ENCODE results near the gene FBXO11. TPM values are rescaled to one million over a fixed set of nuclear protein-coding genes. Genes with fewer than 3 reads are reported as not detected.
"Not testable (repeated sequence)": the region's sequence is repeated elsewhere in the genome, so short reads cannot be mapped to it uniquely, and the experiment has no call there.

Gene FBXO11
- total RNA-seq, 8 experiments from 2014 or later = 21.6 to 64.9 (median 46.6) TPM

- WGBS, 10 experiments = 0 to 100% (median 10%) methylated on average over 1 to 2 of the region's 2 CpGs; no CpG with 5 or more reads in 3 of the 10 experiments
- peaks cover 12 to 14% of the 10 kb centered on the region in 2 donors for H3K4me1 ChIP-seq (replicated peaks in 1 of 2)
- no peak overlapping the region for H3K27ac ChIP-seq
- no peak overlapping the region for H3K4me3 ChIP-seq
- ATAC-seq (replicated peaks in 6 of 8) = peak in 7 of 8 experiments; percentile 22 to 77 (median 50)
- in situ Hi-C loops (cut with MboI; ENCODE audit: low pct_unique_long_range_greater_than_20kb in 2 of 9, low sequenced_read_pairs in 9 of 9, unreplicated experiment in 9 of 9) = loop anchor here in 1 of 9 experiments (25.0 kb wide), 1 partner anchor 545 kb away; no protein-coding TSS in a partner anchor
These were observed 39.1 kb downstream of the FBXO11 start for GRCh38 chr2:47867205-47867604.

DNA sequence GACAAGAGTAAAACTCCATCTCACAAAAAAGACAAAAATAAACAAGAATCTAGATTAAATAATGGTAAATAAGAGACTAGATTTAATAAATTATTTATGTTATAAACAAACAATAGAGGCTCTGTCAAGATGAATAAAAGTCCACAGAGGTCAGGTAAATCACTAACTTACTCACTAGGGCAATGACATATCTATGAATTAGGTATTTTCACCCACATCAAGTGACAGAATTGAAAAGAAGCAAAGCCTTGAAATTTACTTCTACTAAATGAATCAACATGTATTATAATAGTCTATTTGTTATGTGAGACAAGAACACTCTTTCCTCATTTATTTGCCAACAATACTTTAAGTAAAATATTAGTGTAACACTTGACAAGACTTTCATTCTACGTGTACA is 41.7 kb downstream of the FBXO11 start:
- in situ Hi-C loops (cut with MboI; ENCODE audit: low pct_unique_long_range_greater_than_20kb in 2 of 9, low sequenced_read_pairs in 9 of 9, unreplicated experiment in 9 of 9) = loop anchor here in 1 of 9 experiments (25.0 kb wide), 1 partner anchor 548 kb away; no protein-coding TSS in a partner anchor
- Histone ChIP-seq H3K27ac (no peak overlapping the region), H3K4me3 (no peak overlapping the region), H3K4me1 (replicated peaks in 1 of 2) (peaks cover 0 to under 1% of the 10 kb centered on the region in 2 donors)
- ATAC-seq (replicated peaks in 6 of 8) = no peak
- WGBS, 10 experiments = 67 to 100% (median 95%) methylated on average over 1 of the region's 1 CpG; no CpG with 5 or more reads in 2 of the 10 experiments

DNA sequence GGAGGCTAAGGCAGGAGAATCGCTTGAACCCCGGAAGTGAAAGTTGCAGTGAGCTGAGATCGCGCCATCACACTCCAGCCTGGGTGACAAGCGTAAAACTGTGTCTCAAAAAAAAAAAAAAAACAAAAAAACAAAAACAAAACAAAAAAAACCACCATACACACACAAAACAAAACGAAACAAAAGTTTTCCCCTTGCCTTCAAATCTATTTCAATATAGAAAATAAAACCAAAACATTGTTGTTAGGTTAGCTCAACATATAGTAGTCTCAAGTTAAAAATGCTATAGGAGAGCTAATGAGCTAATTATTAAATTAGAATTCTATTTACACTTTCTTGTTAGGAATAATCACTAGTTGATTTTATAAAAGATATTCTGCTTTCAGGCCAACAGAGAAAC is 43.3 kb downstream of the FBXO11 start:
- in situ Hi-C loops (cut with MboI; ENCODE audit: low pct_unique_long_range_greater_than_20kb in 2 of 9, low sequenced_read_pairs in 9 of 9, unreplicated experiment in 9 of 9) = loop anchor here in 1 of 9 experiments (25.0 kb wide), 1 partner anchor 549 kb away; no protein-coding TSS in a partner anchor
- Histone ChIP-seq H3K27ac (no peak overlapping the region), H3K4me1 (replicated peaks in 1 of 2) (no peaks in the 10 kb centered on the region), H3K4me3 (no peak overlapping the region)
- no peak for ATAC-seq (replicated peaks in 6 of 8)
- 86 to 100% (median 96%) methylated on average over 2 to 6 of the region's 6 CpGs for WGBS, 10 experiments

DNA sequence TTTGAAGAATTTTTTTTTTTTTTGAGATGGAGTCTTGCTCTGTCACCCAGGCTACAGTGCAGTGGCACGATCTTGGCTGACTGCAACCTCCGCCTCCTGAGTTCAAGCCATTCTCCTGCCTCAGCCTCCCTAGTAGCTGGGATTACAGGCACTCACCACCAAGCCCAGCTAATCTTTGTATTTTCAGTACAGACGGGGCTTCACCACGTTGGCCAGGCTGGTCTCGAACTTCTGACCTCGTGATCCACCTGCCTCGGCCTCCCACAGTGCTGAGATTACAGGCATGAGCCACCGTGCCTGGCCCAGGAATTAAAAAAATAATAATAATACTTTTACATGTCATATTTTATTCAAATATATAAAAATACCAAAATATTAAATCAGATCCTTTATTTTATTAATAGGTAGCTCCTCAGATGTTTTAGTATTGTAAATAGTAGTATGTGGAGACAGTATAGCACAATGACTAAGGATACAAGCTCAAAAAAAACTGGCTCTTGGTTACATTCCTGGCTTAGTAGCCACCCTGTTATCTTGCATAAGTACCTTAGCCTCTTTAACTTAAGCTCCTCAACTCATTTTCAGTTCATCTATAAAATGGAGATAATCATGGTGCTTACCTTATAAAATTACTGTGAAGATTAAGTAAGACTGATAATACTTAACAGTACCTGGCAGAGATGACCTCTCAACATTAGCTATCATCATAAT is 53.1 kb downstream of the FBXO11 start:
- not testable (repeated sequence) for H3K27ac ChIP-seq; H3K4me1 ChIP-seq (replicated peaks in 1 of 2); H3K4me3 ChIP-seq; ATAC-seq (replicated peaks in 6 of 8)
- WGBS, 10 experiments = 87 to 100% (median 100%) methylated on average over 1 to 8 of the region's 8 CpGs; no CpG with 5 or more reads in 2 of the 10 experiments
- in situ Hi-C loops (cut with MboI; ENCODE audit: low pct_unique_long_range_greater_than_20kb in 2 of 9, low sequenced_read_pairs in 9 of 9, unreplicated experiment in 9 of 9) = loop anchor here in 1 of 9 experiments (25.0 kb wide), 1 partner anchor 559 kb away; no protein-coding TSS in a partner anchor

GRCh38 chr2:47850198-47850597 is 56.1 kb downstream of the FBXO11 start:
- 20 to 100% (median 90%) methylated on average over 1 of the region's 1 CpG; no CpG with 5 or more reads in 4 of the 10 experiments for WGBS, 10 experiments
- Histone ChIP-seq H3K4me3 (no peak overlapping the region), H3K27ac (no peak overlapping the region), H3K4me1 (replicated peaks in 1 of 2) (no peaks in the 10 kb centered on the region)
- peak in 2 of 8 experiments; percentile 62 to 78 for ATAC-seq (replicated peaks in 6 of 8)
- in situ Hi-C loops (cut with MboI; ENCODE audit: low pct_unique_long_range_greater_than_20kb in 2 of 9, low sequenced_read_pairs in 9 of 9, unreplicated experiment in 9 of 9) = loop anchor here in 1 of 9 experiments (25.0 kb wide), 1 partner anchor 562 kb away; no protein-coding TSS in a partner anchor

DNA sequence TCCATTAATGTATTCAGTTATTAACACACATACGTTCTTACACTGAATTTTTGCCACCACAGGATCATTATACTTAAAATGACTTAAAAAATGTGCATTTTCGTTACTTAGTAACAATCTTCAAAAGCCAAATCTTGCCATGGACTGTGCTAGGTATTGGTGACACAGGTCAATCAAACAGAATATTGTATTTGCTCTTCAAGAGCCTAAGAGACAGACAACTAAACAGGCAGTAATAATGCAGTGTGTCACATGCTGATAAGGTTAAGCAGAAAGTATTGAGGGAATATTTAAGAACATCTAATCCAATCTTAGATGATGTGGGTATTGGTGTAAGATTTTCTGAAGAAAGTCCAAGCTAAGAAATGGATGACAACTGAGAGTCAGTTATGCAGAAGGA is 56.9 kb downstream of the FBXO11 start:
- no peak for ATAC-seq (replicated peaks in 6 of 8)
- in situ Hi-C loops (cut with MboI; ENCODE audit: low pct_unique_long_range_greater_than_20kb in 2 of 9, low sequenced_read_pairs in 9 of 9, unreplicated experiment in 9 of 9) = no loop called here
- WGBS, 10 experiments = 22 to 100% (median 88%) methylated on average over 1 to 2 of the region's 2 CpGs; no CpG with 5 or more reads in 1 of the 10 experiments
- no peak overlapping the region for H3K27ac ChIP-seq
- no peaks in the 10 kb centered on the region for H3K4me1 ChIP-seq (replicated peaks in 1 of 2)
- no peak overlapping the region for H3K4me3 ChIP-seq

GRCh38 chr2:47844162-47844561 is 62.1 kb downstream of the FBXO11 start:
- WGBS, 10 experiments = 88 to 100% (median 97%) methylated on average over 1 to 2 of the region's 2 CpGs; no CpG with 5 or more reads in 1 of the 10 experiments
- H3K27ac ChIP-seq = no peak overlapping the region
- in situ Hi-C loops (cut with MboI; ENCODE audit: low pct_unique_long_range_greater_than_20kb in 2 of 9, low sequenced_read_pairs in 9 of 9, unreplicated experiment in 9 of 9) = no loop called here
- ATAC-seq (replicated peaks in 6 of 8) = no peak
- H3K4me3 ChIP-seq = no peak overlapping the region
- H3K4me1 ChIP-seq (replicated peaks in 1 of 2) = no peaks in the 10 kb centered on the region

DNA sequence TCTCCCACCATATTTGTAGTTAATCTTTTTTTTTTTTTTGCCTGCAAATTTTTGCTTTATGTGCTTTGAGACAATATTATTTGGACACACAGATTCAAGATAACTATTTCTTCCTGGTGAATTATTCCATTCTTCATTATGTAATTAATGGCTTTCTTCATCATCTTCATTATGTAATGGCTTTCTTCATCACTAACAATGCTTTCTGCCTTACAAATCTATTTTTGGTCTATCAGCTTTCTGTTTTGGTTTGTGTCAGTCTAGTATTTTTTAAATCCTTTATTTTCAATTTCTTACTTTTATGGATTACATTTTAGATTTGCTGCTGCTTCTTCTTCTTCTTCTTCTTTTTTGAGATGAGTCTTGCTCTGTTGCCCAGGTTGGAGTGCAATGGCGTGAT is 62.9 kb downstream of the FBXO11 start:
- ATAC-seq (replicated peaks in 6 of 8) = no peak
- 100% methylated on average over 1 of the region's 1 CpG; no CpG with 5 or more reads in 6 of the 10 experiments for WGBS, 10 experiments
- Histone ChIP-seq H3K4me3 (no peak overlapping the region), H3K27ac (no peak overlapping the region), H3K4me1 (replicated peaks in 1 of 2) (no peaks in the 10 kb centered on the region)
- in situ Hi-C loops (cut with MboI; ENCODE audit: low pct_unique_long_range_greater_than_20kb in 2 of 9, low sequenced_read_pairs in 9 of 9, unreplicated experiment in 9 of 9) = no loop called here

- Histone ChIP-seq H3K4me3 (no peak overlapping the region), H3K27ac (no peak overlapping the region), H3K4me1 (replicated peaks in 1 of 2) (no peaks in the 10 kb centered on the region)
- in situ Hi-C loops (cut with MboI; ENCODE audit: low pct_unique_long_range_greater_than_20kb in 2 of 9, low sequenced_read_pairs in 9 of 9, unreplicated experiment in 9 of 9) = no loop called here
- 69 to 100% (median 96%) methylated on average over 1 to 3 of the region's 3 CpGs for WGBS, 10 experiments
- no peak for ATAC-seq (replicated peaks in 6 of 8)
These were observed 63.5 kb downstream of the FBXO11 start for GRCh38 chr2:47842846-47843245.

DNA sequence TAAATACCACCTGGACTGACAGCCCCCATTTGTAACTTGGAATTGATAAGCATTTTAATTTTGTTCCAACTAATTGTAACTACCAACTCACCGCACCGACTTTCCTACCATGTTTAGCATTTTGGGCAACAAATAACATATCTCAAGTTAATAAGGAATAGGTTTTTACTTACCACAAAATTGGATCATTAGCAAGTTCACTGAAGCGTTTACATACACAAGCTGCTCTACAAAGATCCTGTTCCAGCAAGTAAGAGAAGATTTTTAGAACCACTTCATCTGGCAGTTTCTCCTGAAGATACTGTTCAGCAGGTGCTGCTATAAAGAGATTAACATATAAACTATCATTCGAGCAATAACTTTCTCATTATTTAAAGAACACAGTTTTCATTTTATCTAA is 67.6 kb downstream of the FBXO11 start:
- WGBS, 10 experiments = 76 to 97% (median 88%) methylated on average over 1 to 4 of the region's 4 CpGs
- H3K4me1 ChIP-seq (replicated peaks in 1 of 2) = no peaks in the 10 kb centered on the region
- H3K27ac ChIP-seq = no peak overlapping the region
- ATAC-seq (replicated peaks in 6 of 8) = no peak
- in situ Hi-C loops (cut with MboI; ENCODE audit: low pct_unique_long_range_greater_than_20kb in 2 of 9, low sequenced_read_pairs in 9 of 9, unreplicated experiment in 9 of 9) = no loop called here
- H3K4me3 ChIP-seq = no peak overlapping the region

- no peak for ATAC-seq (replicated peaks in 6 of 8)
- 75 to 100% (median 100%) methylated on average over 1 of the region's 1 CpG; no CpG with 5 or more reads in 2 of the 10 experiments for WGBS, 10 experiments
- in situ Hi-C loops (cut with MboI; ENCODE audit: low pct_unique_long_range_greater_than_20kb in 2 of 9, low sequenced_read_pairs in 9 of 9, unreplicated experiment in 9 of 9) = no loop called here
- H3K4me1 ChIP-seq (replicated peaks in 1 of 2) = no peaks in the 10 kb centered on the region
- H3K27ac ChIP-seq = no peak overlapping the region
- no peak overlapping the region for H3K4me3 ChIP-seq
These were observed 68.0 kb downstream of the FBXO11 start for GRCh38 chr2:47838249-47838648.

GRCh38 chr2:47833516-47833968 is 72.8 kb downstream of the FBXO11 start:
- 80 to 100% (median 96%) methylated on average over 1 to 2 of the region's 2 CpGs; no CpG with 5 or more reads in 1 of the 10 experiments for WGBS, 10 experiments
- Histone ChIP-seq H3K27ac (no peak overlapping the region), H3K4me3 (no peak overlapping the region), H3K4me1 (replicated peaks in 1 of 2) (no peaks in the 10 kb centered on the region)
- in situ Hi-C loops (cut with MboI; ENCODE audit: low pct_unique_long_range_greater_than_20kb in 2 of 9, low sequenced_read_pairs in 9 of 9, unreplicated experiment in 9 of 9) = no loop called here
- no peak for ATAC-seq (replicated peaks in 6 of 8)

- in situ Hi-C loops (cut with MboI; ENCODE audit: low pct_unique_long_range_greater_than_20kb in 2 of 9, low sequenced_read_pairs in 9 of 9, unreplicated experiment in 9 of 9) = no loop called here
- Histone ChIP-seq H3K27ac (no peak overlapping the region), H3K4me3 (no peak overlapping the region), H3K4me1 (replicated peaks in 1 of 2) (no peaks in the 10 kb centered on the region)
- no peak for ATAC-seq (replicated peaks in 6 of 8)
These were observed 83.8 kb downstream of the FBXO11 start for GRCh38 chr2:47822518-47822917.

Measured in motor neuron (in vitro differentiated cells).